Measurements from ENCODE around the gene KNDC1. TPM values are rescaled to one million over a fixed set of nuclear protein-coding genes. Genes with fewer than 3 reads are reported as not detected.

Gene KNDC1
- total and polyA plus RNA-seq, 10 of the 15 experiments (the other 5 are each of a cell fraction or from before 2014, with no cell fraction given): 0.03 to 0.11 (median 0.05) TPM; not detected in 7

GRCh38 chr10:133162178-133162909 is 2.3 kb downstream of the KNDC1 start:
- no peak for FAIRE-seq
- Histone ChIP-seq H3K4me3 (no peak overlapping the region), H3K4me2 (ENCODE audit: control insufficient read depth, insufficient read depth) (no peak overlapping the region), H3K9ac (ENCODE audit: control insufficient read depth, insufficient read depth, low read length) (no peak overlapping the region), H3K27ac (ENCODE audit: control insufficient read depth, insufficient read depth) (no peak overlapping the region), H4K20me1 (ENCODE audit: control insufficient read depth, insufficient read depth) (no peaks in the 10 kb centered on the region), H3K79me2 (ENCODE audit: control insufficient read depth, insufficient read depth, low read length) (no peaks in the 10 kb centered on the region), H3K36me3 (ENCODE audit: control insufficient read depth in 2 of 2, insufficient read depth in 2 of 2, low read length in 1 of 2) (no peaks in the 10 kb centered on the region), H3K9me3 (replicated peaks; ENCODE audit: control insufficient read depth, insufficient read depth, low read length) (no peaks in the 10 kb centered on the region; the same call in 2 of the 3 replicates), H3K4me1 (ENCODE audit: control insufficient read depth, insufficient read depth, low read length) (no peaks in the 10 kb centered on the region), H3K27me3 (replicated peaks in 1 of 2; ENCODE audit: control insufficient read depth in 2 of 2, insufficient read depth in 2 of 2, low read length in 1 of 2) (no peaks in the 10 kb centered on the region), H2AFZ (ENCODE audit: control insufficient read depth, low read depth, low read length) (no peak overlapping the region)
- BruUV-seq (replicated peaks): no TSS peak
- CTCF ChIA-PET: no interaction called here
- RAD21 ChIA-PET (ENCODE audit: unreplicated experiment): no interaction called here
- SMC1A ChIA-PET (ENCODE audit: uncharacterized antibody, unreplicated experiment): no interaction called here
- DNase-seq (ENCODE audit: low read depth, low spot score): no peak
- POLR2A ChIA-PET: no interaction called here
- ATAC-seq: no peak
- intact Hi-C loops (cut with micrococcal nuclease; ENCODE audit: unreplicated experiment) (no loop called here), in situ Hi-C loops (cut with MboI) (no loop called here)
- 40% methylated on average over 22 of the region's 22 CpGs for WGBS (ENCODE audit: insufficient coverage, insufficient replicate concordance, low lambda C conversion rate, missing lambda C conversion rate)
- TF ChIP-seq, protein P1, sequence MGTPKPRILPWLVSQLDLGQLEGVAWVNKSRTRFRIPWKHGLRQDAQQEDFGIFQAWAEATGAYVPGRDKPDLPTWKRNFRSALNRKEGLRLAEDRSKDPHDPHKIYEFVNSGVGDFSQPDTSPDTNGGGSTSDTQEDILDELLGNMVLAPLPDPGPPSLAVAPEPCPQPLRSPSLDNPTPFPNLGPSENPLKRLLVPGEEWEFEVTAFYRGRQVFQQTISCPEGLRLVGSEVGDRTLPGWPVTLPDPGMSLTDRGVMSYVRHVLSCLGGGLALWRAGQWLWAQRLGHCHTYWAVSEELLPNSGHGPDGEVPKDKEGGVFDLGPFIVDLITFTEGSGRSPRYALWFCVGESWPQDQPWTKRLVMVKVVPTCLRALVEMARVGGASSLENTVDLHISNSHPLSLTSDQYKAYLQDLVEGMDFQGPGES (IDR thresholded peaks at IDR 0.05): no peak
- TF ChIP-seq WRNIP1 (IDR thresholded peaks at IDR 0.05; ENCODE audit: borderline replicate concordance, low read depth, low read length) (no peak), ZBTB40 (IDR thresholded peaks at IDR 0.05; ENCODE audit: borderline replicate concordance) (no peak), NRF1 (conservative IDR thresholded peaks at IDR 0.05; ENCODE audit: low read depth, low read length) (no peak), NBN (IDR thresholded peaks at IDR 0.05) (no peak), IRF4 (IDR thresholded peaks at IDR 0.05; ENCODE audit: low read depth, low read length) (no peak)
- TF ChIP-seq, protein P2, sequence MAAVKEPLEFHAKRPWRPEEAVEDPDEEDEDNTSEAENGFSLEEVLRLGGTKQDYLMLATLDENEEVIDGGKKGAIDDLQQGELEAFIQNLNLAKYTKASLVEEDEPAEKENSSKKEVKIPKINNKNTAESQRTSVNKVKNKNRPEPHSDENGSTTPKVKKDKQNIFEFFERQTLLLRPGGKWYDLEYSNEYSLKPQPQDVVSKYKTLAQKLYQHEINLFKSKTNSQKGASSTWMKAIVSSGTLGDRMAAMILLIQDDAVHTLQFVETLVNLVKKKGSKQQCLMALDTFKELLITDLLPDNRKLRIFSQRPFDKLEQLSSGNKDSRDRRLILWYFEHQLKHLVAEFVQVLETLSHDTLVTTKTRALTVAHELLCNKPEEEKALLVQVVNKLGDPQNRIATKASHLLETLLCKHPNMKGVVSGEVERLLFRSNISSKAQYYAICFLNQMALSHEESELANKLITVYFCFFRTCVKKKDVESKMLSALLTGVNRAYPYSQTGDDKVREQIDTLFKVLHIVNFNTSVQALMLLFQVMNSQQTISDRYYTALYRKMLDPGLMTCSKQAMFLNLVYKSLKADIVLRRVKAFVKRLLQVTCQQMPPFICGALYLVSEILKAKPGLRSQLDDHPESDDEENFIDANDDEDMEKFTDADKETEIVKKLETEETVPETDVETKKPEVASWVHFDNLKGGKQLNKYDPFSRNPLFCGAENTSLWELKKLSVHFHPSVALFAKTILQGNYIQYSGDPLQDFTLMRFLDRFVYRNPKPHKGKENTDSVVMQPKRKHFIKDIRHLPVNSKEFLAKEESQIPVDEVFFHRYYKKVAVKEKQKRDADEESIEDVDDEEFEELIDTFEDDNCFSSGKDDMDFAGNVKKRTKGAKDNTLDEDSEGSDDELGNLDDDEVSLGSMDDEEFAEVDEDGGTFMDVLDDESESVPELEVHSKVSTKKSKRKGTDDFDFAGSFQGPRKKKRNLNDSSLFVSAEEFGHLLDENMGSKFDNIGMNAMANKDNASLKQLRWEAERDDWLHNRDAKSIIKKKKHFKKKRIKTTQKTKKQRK (IDR thresholded peaks at IDR 0.05; ENCODE audit: low read depth, low read length): no peak
- TF ChIP-seq, protein P3, sequence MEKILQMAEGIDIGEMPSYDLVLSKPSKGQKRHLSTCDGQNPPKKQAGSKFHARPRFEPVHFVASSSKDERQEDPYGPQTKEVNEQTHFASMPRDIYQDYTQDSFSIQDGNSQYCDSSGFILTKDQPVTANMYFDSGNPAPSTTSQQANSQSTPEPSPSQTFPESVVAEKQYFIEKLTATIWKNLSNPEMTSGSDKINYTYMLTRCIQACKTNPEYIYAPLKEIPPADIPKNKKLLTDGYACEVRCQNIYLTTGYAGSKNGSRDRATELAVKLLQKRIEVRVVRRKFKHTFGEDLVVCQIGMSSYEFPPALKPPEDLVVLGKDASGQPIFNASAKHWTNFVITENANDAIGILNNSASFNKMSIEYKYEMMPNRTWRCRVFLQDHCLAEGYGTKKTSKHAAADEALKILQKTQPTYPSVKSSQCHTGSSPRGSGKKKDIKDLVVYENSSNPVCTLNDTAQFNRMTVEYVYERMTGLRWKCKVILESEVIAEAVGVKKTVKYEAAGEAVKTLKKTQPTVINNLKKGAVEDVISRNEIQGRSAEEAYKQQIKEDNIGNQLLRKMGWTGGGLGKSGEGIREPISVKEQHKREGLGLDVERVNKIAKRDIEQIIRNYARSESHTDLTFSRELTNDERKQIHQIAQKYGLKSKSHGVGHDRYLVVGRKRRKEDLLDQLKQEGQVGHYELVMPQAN (conservative IDR thresholded peaks at IDR 0.05): no peak
- TF ChIP-seq, protein P4, sequence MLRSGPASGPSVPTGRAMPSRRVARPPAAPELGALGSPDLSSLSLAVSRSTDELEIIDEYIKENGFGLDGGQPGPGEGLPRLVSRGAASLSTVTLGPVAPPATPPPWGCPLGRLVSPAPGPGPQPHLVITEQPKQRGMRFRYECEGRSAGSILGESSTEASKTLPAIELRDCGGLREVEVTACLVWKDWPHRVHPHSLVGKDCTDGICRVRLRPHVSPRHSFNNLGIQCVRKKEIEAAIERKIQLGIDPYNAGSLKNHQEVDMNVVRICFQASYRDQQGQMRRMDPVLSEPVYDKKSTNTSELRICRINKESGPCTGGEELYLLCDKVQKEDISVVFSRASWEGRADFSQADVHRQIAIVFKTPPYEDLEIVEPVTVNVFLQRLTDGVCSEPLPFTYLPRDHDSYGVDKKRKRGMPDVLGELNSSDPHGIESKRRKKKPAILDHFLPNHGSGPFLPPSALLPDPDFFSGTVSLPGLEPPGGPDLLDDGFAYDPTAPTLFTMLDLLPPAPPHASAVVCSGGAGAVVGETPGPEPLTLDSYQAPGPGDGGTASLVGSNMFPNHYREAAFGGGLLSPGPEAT (IDR thresholded peaks at IDR 0.05; ENCODE audit: low read depth): no peak
